H1 (cell line): Measurements from ENCODE around the gene SEMA3G.

Experiments
- CBX5 ChIP-seq: fragments of 300-800, 300-1000 bp; sonication (generic); IDR thresholded peaks from 2 replicates; pipeline ENCODE4 v1.7.1; 2016; ENCODE audit warnings: antibody characterized with exemption, low read length, low read depth
- CHD1 ChIP-seq: IDR thresholded peaks from 2 replicates; pipeline ENCODE4 v1.6.1; 2012; ENCODE audit warnings: low read depth, low read length, improper control_type of control experiment
- EZH2 ChIP-seq: fragments of 200-600 bp; sonication (generic); IDR thresholded peaks from 2 replicates; pipeline ENCODE4 v1.7.1; 2012; ENCODE audit warnings: low read depth, mild to moderate bottlenecking, moderate library complexity, low read length, inconsistent platforms; ENCODE audit not compliant: severe bottlenecking
- KDM5A ChIP-seq: fragments of 200-600 bp; IDR thresholded peaks from 2 replicates; pipeline ENCODE4 v1.7.1; 2012; ENCODE audit warnings: mild to moderate bottlenecking, low read length, inconsistent platforms, mixed read lengths
- POLR2A ChIP-seq, 2 experiments: IDR thresholded peaks; 1 replicate in 1 of 2; 2 replicates in 1 of 2; pipeline ENCODE4 v1.6.1; 2011; ENCODE audit warnings: low read depth in 2 of 2, low read length in 2 of 2, mild to moderate bottlenecking in 2 of 2; ENCODE audit errors: control extremely low read depth in 1 of 2
- POLR2AphosphoS5 ChIP-seq: IDR thresholded peaks from 2 replicates; pipeline ENCODE4 v1.6.1; 2011; ENCODE audit warnings: low read depth, low read length
- RBBP5 ChIP-seq: IDR thresholded peaks from 2 replicates; pipeline ENCODE4 v1.7.1; 2012; ENCODE audit warnings: low read depth, mild to moderate bottlenecking, inconsistent platforms, low read length, moderate library complexity, borderline replicate concordance
- RFX5 ChIP-seq: IDR thresholded peaks from 2 replicates; pipeline ENCODE4 v1.6.1; 2011; ENCODE audit warnings: low read depth, low read length, improper control_type of control experiment, borderline replicate concordance
- SP1 ChIP-seq: IDR thresholded peaks from 2 replicates; pipeline ENCODE4 v1.6.1; 2011; ENCODE audit warnings: low read depth, low read length
- TBP ChIP-seq: IDR thresholded peaks from 2 replicates; pipeline ENCODE4 v1.6.1; 2011; ENCODE audit warnings: low read depth, low read length, improper control_type of control experiment
- YY1 ChIP-seq: IDR thresholded peaks from 2 replicates; pipeline ENCODE4 v1.6.1; 2011; ENCODE audit warnings: low read depth, mild to moderate bottlenecking, low read length
- TF ChIP-seq, protein P1 (sequence below), 3 experiments: IDR thresholded peaks; 1 replicate in 2 of 3; 2 replicates in 1 of 3; pipeline versions ENCODE4 v1.5.1 to v1.6.1; 2011; ENCODE audit warnings: low read length in 3 of 3, mild to moderate bottlenecking in 3 of 3, inconsistent platforms in 2 of 3, low read depth in 1 of 3, moderate library complexity in 1 of 3; ENCODE audit not compliant: insufficient read depth in 1 of 3; ENCODE audit errors: control extremely low read depth in 1 of 3

DNA sequence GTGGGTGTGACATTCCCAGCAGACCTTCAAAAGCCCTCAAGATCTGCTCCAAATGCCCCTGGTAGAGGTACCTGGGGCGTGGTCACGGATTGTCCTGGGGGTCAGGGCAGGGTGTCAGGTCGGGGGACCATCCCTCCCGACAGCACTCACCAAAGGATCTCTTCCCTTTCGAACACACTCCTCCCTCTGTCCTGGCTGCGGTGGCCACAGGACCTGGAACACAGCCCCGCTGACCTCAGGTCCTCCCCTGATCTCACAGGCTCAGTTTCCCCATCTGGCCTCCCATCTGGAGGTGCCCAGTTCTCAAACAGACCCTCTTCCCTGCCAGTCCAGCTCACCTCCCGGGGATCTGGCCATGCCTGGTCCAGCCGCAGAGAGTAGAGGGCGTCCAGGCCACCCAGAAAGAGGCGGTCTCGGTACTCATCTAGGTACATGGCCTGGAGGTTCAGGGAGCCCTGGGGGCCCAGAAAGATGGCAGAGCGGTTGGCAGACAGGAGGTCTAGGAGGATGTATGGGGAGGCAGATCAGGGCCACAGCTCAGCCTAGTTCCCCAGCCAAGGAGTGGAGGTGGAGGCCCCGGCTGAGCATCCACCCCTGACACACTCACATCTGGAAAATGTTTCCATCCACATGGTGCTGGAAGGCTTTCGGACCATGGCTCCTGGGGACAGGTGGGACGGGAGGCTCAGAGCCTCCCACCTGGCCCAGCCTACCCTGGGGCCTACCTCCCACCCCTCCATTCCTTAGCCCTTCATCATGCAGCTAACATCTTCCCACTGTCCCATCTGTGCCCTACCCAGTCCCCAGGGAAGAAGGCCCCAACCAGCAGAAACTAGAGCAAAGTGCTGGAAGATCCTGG lies 2.3 kb downstream of the SEMA3G start:
- no peak for TF ChIP-seq CBX5
- TF ChIP-seq, protein P1, sequence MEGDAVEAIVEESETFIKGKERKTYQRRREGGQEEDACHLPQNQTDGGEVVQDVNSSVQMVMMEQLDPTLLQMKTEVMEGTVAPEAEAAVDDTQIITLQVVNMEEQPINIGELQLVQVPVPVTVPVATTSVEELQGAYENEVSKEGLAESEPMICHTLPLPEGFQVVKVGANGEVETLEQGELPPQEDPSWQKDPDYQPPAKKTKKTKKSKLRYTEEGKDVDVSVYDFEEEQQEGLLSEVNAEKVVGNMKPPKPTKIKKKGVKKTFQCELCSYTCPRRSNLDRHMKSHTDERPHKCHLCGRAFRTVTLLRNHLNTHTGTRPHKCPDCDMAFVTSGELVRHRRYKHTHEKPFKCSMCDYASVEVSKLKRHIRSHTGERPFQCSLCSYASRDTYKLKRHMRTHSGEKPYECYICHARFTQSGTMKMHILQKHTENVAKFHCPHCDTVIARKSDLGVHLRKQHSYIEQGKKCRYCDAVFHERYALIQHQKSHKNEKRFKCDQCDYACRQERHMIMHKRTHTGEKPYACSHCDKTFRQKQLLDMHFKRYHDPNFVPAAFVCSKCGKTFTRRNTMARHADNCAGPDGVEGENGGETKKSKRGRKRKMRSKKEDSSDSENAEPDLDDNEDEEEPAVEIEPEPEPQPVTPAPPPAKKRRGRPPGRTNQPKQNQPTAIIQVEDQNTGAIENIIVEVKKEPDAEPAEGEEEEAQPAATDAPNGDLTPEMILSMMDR (IDR thresholded peaks at IDR 0.05; ENCODE audit: control extremely low read depth in 1 of 3, insufficient read depth in 1 of 3, low read depth in 1 of 3, low read length in 3 of 3), result no peak
- TF ChIP-seq SP1, result no peak
- no peak for TF ChIP-seq RFX5
- TF ChIP-seq POLR2A (IDR thresholded peaks at IDR 0.05; ENCODE audit: control extremely low read depth in 1 of 2, low read depth in 2 of 2, low read length in 2 of 2), result no peak
- no peak for TF ChIP-seq KDM5A
- no peak for TF ChIP-seq RBBP5
- no peak for TF ChIP-seq TBP
- no peak for TF ChIP-seq EZH2
- TF ChIP-seq CHD1, result no peak
- no peak for TF ChIP-seq POLR2AphosphoS5
- TF ChIP-seq YY1, result no peak
